Lower leg skin (tissue), 4 donors: Measurements from ENCODE around the gene DOCK3. TPM values are rescaled to one million over a fixed set of nuclear protein-coding genes. Genes with fewer than 3 reads are reported as not detected.

Experiments
- DNase-seq, 2 donors: peaks; one replicate each; pipeline ENCODE4 v3.0.0-alpha.2; 2019; ENCODE audit warnings: low spot score in 2 of 2
- H3K4me3 ChIP-seq: fragments of 200-600 bp; sonication (generic); 2 replicates; pipeline ENCODE4 v1.5.1; 2017; ENCODE audit warnings: mild to moderate bottlenecking, low read depth; ENCODE audit not compliant: poor library complexity, severe bottlenecking
- POLR2A ChIP-seq, 2 donors: fragments of 450-650 bp; IDR thresholded peaks; one replicate each; pipeline ENCODE4 v1.6.1; 2016 to 2017; ENCODE audit warnings: antibody characterized with exemption in 2 of 2, mild to moderate bottlenecking in 1 of 2, moderate library complexity in 1 of 2
- WGBS, 2 donors: methylation state at CpG; one replicate each; pipeline ENCODE4 v1.1.5; 2018; 5-methylcytosine and 5-hydroxymethylcytosine counted together
- intact Hi-C: fragments of 100-400 bp; cut with DNase I; formaldehyde crosslinking; loops from one replicate; pipeline ENCODE4 v1.15.0; 2023; ENCODE audit warnings: low total_unique reads
- total RNA-seq, 4 donors: library from RNA; depleted of rRNA; stranded (reverse); fragments of >200 nt; gene quantifications; one replicate each; pipeline ENCODE4 v1.1.0, GENCODE V29; 2016
- TF ChIP-seq, protein P1 (sequence below), 3 donors: fragments of 450-650 bp; IDR thresholded peaks; one replicate each; pipeline ENCODE4 v1.5.1; 2016; ENCODE audit warnings: antibody characterized with exemption in 3 of 3, mild to moderate bottlenecking in 3 of 3, moderate library complexity in 2 of 3

Gene DOCK3
- total RNA-seq, 4 donors from 2014 or later: 2.0 to 4.5 (median 3.0) TPM

DNA sequence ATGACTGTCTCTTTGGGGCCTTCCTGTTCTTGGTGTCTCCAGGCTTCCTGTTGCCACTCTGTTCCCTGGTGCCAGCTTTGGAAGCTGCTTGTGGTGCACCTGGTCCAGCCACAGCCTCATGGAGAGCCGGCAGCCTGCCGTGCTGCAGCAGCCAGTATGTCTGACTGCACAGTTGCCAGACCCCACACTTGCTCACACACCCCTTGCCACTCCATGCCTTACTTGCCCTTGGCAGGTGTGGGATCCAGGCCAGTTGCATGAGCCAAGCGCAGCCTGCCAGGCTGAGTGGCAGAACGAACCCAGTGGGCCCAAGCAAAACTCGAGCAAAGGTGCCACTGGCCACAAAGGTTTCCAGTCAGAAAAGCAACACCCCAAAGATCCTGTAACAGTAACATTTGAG lies 309.2 kb downstream of the DOCK3 start:
- 86 to 96% methylated on average over 5 of the region's 5 CpGs for WGBS, 2 donors
- intact Hi-C loops: no loop called here
- H3K4me3 ChIP-seq: no peak overlapping the region

DNA sequence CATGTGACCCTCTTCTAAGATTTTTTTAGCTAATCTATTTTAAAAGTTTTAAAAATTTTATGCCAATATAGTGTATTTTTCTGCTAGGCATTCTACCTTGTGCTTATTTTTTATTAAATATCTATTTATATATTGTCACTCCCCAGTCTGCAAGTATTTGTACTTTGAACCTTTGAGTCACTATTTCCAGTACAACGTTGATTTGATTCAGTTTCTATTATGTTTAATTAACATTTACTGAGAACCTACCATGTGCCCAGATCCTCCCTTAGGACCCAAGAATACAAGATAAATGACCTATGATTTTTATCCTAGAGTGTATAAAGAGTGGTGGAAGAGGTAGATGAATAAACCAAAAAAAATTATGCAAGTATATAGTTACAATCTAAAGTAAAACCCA lies 311.2 kb downstream of the DOCK3 start:
- no peak for DNase-seq
- TF ChIP-seq, protein P1, sequence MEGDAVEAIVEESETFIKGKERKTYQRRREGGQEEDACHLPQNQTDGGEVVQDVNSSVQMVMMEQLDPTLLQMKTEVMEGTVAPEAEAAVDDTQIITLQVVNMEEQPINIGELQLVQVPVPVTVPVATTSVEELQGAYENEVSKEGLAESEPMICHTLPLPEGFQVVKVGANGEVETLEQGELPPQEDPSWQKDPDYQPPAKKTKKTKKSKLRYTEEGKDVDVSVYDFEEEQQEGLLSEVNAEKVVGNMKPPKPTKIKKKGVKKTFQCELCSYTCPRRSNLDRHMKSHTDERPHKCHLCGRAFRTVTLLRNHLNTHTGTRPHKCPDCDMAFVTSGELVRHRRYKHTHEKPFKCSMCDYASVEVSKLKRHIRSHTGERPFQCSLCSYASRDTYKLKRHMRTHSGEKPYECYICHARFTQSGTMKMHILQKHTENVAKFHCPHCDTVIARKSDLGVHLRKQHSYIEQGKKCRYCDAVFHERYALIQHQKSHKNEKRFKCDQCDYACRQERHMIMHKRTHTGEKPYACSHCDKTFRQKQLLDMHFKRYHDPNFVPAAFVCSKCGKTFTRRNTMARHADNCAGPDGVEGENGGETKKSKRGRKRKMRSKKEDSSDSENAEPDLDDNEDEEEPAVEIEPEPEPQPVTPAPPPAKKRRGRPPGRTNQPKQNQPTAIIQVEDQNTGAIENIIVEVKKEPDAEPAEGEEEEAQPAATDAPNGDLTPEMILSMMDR (IDR thresholded peaks at IDR 0.05): no peak
- TF ChIP-seq POLR2A (IDR thresholded peaks at IDR 0.05): no peak
- intact Hi-C loops: no loop called here
- H3K4me3 ChIP-seq: no peak overlapping the region
- 73 to 76% methylated on average over 1 of the region's 1 CpG for WGBS, 2 donors

More for the DNA sequence above, 309.2 kb downstream of the DOCK3 start:
- TF ChIP-seq, protein P1 (IDR thresholded peaks at IDR 0.05): no peak
- TF ChIP-seq POLR2A (IDR thresholded peaks at IDR 0.05): no peak
- no peak for DNase-seq

DNA sequence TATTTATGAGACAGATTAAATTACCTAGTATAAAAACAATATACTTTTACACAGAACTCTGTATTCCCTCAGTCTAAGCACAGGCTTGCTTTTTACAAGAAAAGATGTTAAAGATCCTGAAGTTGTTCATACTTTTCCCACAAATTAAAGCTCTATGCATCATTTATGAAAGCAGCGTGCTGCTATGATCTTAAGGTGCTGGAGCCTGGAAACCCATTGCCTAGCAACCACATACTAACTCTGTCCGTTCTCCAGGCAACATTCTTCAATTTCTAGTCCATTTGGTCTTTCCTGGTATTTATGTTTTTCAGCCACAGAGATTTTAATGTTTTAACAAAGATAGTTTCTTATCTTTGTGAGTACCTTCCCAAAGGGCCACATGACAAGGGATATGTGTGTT lies 312.0 kb downstream of the DOCK3 start:
- intact Hi-C loops: no loop called here
- DNase-seq: no peak
- WGBS, 2 donors: 63 to 69% methylated on average over 2 of the region's 2 CpGs
- TF ChIP-seq POLR2A (IDR thresholded peaks at IDR 0.05): no peak
- TF ChIP-seq, protein P1 (IDR thresholded peaks at IDR 0.05): no peak
- no peak overlapping the region for H3K4me3 ChIP-seq

DNA sequence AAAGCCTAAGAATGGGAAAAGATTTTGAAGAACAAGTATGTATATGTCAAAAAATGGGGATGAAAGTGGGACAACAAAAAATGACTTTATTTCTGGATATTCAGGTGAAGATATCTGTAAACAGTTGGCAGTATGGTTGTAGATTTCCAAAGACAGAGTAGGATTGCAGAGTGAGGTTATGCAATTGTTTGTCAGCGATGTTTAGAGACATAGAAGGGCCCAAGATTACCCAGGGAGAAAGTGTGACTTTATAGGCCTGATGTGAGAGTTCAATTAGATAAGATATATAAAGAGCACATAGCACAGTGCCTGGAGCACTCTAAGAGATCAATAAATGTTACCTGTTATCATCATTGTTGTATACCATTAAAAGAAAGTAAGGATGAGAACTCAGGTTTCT lies 319.8 kb downstream of the DOCK3 start:
- H3K4me3 ChIP-seq: no peak overlapping the region
- DNase-seq: no peak
- 76% methylated on average over 1 of the region's 1 CpG for WGBS, 2 donors
- TF ChIP-seq POLR2A (IDR thresholded peaks at IDR 0.05): no peak
- TF ChIP-seq, protein P1 (IDR thresholded peaks at IDR 0.05): no peak
- intact Hi-C loops: no loop called here

DNA sequence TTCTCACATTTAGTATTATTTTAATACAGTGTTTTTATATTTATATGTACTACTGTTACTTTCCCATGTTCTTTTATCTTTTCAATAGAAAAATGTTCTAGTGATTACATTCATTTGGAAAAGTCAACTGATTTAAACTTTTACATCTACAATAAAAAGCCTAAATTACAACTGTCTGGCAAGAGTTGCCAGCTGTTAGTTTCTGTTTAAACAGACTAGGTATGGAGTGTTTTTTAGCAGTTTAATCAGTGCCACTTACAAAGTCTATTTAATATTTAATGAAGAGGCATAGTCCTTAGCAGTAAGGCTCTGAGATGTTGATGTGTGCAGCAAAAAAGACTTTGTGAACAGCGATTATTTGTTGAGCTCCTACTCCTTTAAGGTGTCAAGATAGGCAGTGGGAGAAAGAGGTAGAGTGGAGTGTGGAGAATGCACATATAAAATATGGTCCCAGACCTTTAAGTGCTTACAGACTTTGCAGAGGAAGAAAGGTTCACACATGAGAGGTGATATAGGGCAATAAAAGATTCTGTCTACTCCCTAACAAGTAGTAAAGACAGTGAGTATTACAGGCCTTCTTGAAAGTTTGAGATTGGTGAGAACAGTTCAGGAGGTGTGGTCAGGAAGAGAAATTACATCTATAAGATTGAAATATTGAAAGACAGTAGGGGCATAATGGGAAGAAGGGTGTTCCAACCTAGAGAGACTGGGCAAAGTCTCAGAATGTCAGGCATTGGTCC lies 320.5 kb downstream of the DOCK3 start:
- TF ChIP-seq POLR2A (IDR thresholded peaks at IDR 0.05): no peak
- TF ChIP-seq, protein P1 (IDR thresholded peaks at IDR 0.05): no peak
- H3K4me3 ChIP-seq: no peak overlapping the region
- 88 to 90% methylated on average over 1 of the region's 1 CpG for WGBS, 2 donors
- DNase-seq: no peak
- intact Hi-C loops: no loop called here

DNA sequence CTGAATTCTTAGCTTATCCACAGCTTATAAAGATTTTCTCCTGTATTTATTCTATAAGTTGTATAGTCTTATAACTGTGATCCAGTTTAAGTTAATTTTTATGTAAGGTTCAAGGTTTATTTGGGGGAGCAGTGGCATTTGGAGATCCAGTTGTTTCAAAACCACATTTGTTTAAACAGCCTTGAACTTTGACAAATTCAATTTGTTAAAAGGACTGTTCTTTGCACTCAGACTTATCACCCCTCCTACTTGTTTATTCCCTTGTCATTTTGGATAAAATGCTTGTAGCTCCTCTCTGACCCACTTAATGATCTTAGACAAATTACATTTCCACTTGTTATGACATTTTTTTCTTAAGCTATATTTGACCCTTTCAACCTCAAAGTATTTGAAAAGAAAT lies 327.8 kb downstream of the DOCK3 start:
- intact Hi-C loops: no loop called here
- no peak overlapping the region for H3K4me3 ChIP-seq
- no peak for TF ChIP-seq POLR2A (IDR thresholded peaks at IDR 0.05)
- TF ChIP-seq, protein P1 (IDR thresholded peaks at IDR 0.05): no peak
- no peak for DNase-seq
